ENCODE measurements around the gene CDH23.

DNA sequence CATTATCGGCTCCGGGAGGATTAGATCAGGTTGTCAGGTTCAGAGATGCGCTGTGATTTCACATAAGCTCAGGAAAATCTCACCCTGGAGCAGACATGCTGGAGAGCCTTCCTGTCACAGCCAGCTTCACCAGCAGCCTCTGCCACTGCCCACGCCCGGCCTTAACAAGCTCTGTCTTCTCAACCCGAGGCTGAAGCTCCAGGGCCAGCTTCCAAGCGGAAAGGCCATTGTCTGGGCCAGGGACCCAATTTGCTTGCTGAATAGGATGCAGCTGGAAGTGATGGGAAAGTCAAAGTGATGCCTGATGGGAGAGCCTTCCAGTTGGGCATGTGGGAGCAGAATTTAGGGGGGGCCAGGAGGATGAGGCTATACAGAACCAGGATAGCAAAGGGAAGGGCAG, 286.6 kb downstream of the CDH23 start:
- TF ChIP-seq, protein P1, sequence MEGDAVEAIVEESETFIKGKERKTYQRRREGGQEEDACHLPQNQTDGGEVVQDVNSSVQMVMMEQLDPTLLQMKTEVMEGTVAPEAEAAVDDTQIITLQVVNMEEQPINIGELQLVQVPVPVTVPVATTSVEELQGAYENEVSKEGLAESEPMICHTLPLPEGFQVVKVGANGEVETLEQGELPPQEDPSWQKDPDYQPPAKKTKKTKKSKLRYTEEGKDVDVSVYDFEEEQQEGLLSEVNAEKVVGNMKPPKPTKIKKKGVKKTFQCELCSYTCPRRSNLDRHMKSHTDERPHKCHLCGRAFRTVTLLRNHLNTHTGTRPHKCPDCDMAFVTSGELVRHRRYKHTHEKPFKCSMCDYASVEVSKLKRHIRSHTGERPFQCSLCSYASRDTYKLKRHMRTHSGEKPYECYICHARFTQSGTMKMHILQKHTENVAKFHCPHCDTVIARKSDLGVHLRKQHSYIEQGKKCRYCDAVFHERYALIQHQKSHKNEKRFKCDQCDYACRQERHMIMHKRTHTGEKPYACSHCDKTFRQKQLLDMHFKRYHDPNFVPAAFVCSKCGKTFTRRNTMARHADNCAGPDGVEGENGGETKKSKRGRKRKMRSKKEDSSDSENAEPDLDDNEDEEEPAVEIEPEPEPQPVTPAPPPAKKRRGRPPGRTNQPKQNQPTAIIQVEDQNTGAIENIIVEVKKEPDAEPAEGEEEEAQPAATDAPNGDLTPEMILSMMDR (IDR thresholded peaks at IDR 0.05), result no peak
- TF ChIP-seq POLR2A (IDR thresholded peaks at IDR 0.05), result no peak

All from adrenal gland (tissue), 5 donors.